GM12878 (cell line): Measurements from ENCODE around the gene CYP4F8. TPM values are rescaled to one million over a fixed set of nuclear protein-coding genes. Genes with fewer than 3 reads are reported as not detected.
A peak's percentile ranks its signal among the peaks of the same experiment; 100 is the strongest.

Experiments
- ATAC-seq: fragments of 200-7000 bp; cut with Tn5 transposase; 3 replicates; pipeline ENCODE4 v1.9.1; 2020; ENCODE audit warnings: mild to moderate bottlenecking, moderate library complexity
- BruUV-seq: library from RNA; stranded (reverse); fragments of 400-500 nt; replicated peaks from 2 replicates; lab custom pipeline; 2021; lab: Mats Ljungman, UMichigan
- CTCF ChIA-PET: fragments of 300-600 bp; sonication (Branson Sonifier 250); formaldehyde crosslinking; extraction: SDS; loops from one replicate; lab custom pipeline; 2021; ENCODE audit warnings: inconsistent platforms; lab: Yijun Ruan, JAX
- POLR2A ChIA-PET: fragments of 350-600 bp; formaldehyde crosslinking; extraction: SDS; loops from one replicate; lab custom pipeline; 2021; ENCODE audit warnings: inconsistent platforms; lab: Charles Lee
- RAD21 ChIA-PET: fragments of 300-600 bp; sonication (Branson Sonifier 250); formaldehyde crosslinking; loops from one replicate; lab custom pipeline; 2023; ENCODE audit warnings: antibody characterized with exemption; ENCODE audit not compliant: unreplicated experiment; lab: Charles Lee
- SMC1A ChIA-PET: fragments of 300-600 bp; sonication (Branson Sonifier 250); formaldehyde crosslinking; loops from one replicate; lab custom pipeline; 2023; ENCODE audit not compliant: unreplicated experiment, uncharacterized antibody; lab: Charles Lee
- DNase-seq: peaks from one replicate; pipeline ENCODE4 v3.0.0-alpha.2; 2011; ENCODE audit warnings: low read depth, low spot score
- FAIRE-seq: peaks from 3 replicates; lab custom pipeline; 2011; peaks lifted over from hg19 to GRCh38; lab: Jason Lieb, UNC
- H2AFZ ChIP-seq: 2 replicates; pipeline ENCODE4 v1.6.0; 2011; ENCODE audit warnings: low read depth, low read length, control low read depth; ENCODE audit not compliant: control insufficient read depth
- H3K27ac ChIP-seq: 2 replicates; pipeline ENCODE4 v1.5.1; 2011; ENCODE audit warnings: control low read depth; ENCODE audit not compliant: control insufficient read depth, insufficient read depth
- H3K27me3 ChIP-seq, 2 experiments: replicated peaks in 1 of 2; 2 replicates each; pipeline versions ENCODE4 v1.6.0 to v1.6.1; 2011; ENCODE audit warnings: low read length in 1 of 2; ENCODE audit not compliant: control insufficient read depth in 2 of 2, insufficient read depth in 2 of 2
- H3K36me3 ChIP-seq, 2 experiments: 2 replicates each; pipeline ENCODE4 v1.5.1; 2011; ENCODE audit warnings: low read length in 1 of 2; ENCODE audit not compliant: control insufficient read depth in 2 of 2, insufficient read depth in 2 of 2
- H3K4me1 ChIP-seq: 2 replicates; pipeline ENCODE4 v1.6.1; 2011; ENCODE audit warnings: mild to moderate bottlenecking, low read length, moderate library complexity, mixed read lengths; ENCODE audit not compliant: control insufficient read depth, insufficient read depth
- H3K4me2 ChIP-seq: 2 replicates; pipeline ENCODE4 v1.6.0; 2011; ENCODE audit warnings: control low read depth; ENCODE audit not compliant: control insufficient read depth, insufficient read depth
- H3K4me3 ChIP-seq: fragments of 200-600 bp; sonication (generic); 2 replicates; pipeline ENCODE4 v1.5.1; 2016
- H3K79me2 ChIP-seq: 2 replicates; pipeline ENCODE4 v1.6.0; 2011; ENCODE audit warnings: low read length; ENCODE audit not compliant: control insufficient read depth, insufficient read depth
- H3K9ac ChIP-seq: 2 replicates; pipeline ENCODE4 v1.8.0; 2011; ENCODE audit warnings: low read length, control low read depth, mixed read lengths; ENCODE audit not compliant: control insufficient read depth, insufficient read depth
- H3K9me3 ChIP-seq: replicated peaks from 3 replicates; pipeline ENCODE4 v1.5.1; 2011; ENCODE audit warnings: mild to moderate bottlenecking, low read length; ENCODE audit not compliant: control insufficient read depth, insufficient read depth
- H4K20me1 ChIP-seq: 2 replicates; pipeline ENCODE4 v1.6.0; 2011; ENCODE audit not compliant: control insufficient read depth, insufficient read depth
- CEBPB ChIP-seq, 2 experiments: fragments of 150-350 bp in 1 of 2; IDR thresholded peaks; 2 replicates each; pipeline ENCODE4 v1.6.1; 2012 to 2014; ENCODE audit warnings: low read depth in 2 of 2, low read length in 2 of 2, borderline replicate concordance in 1 of 2, inconsistent platforms in 1 of 2
- FOXK2 ChIP-seq: fragments of 450-650 bp; IDR thresholded peaks from 2 replicates; pipeline ENCODE4 v1.6.1; 2017; ENCODE audit warnings: mild to moderate bottlenecking, moderate library complexity
- KAT2A ChIP-seq: conservative IDR thresholded peaks from 2 replicates; pipeline ENCODE4 v1.6.1; 2011; ENCODE audit warnings: low read depth, low read length; ENCODE audit not compliant: control insufficient read depth
- POU2F2 ChIP-seq: IDR thresholded peaks from 3 replicates; pipeline ENCODE4 v1.6.1; 2011; ENCODE audit warnings: low read depth, mild to moderate bottlenecking, low read length, borderline replicate concordance
- RBBP5 ChIP-seq: fragments of 200-600 bp; sonication (generic); conservative IDR thresholded peaks from 2 replicates; pipeline ENCODE4 v1.6.1; 2016
- TCF7 ChIP-seq: IDR thresholded peaks from 2 replicates; pipeline ENCODE4 v1.6.1; 2014; ENCODE audit warnings: antibody characterized with exemption, borderline replicate concordance
- ZNF622 ChIP-seq: fragments of 450-650 bp; IDR thresholded peaks from 2 replicates; pipeline ENCODE4 v1.6.1; 2017; ENCODE audit warnings: mild to moderate bottlenecking, inconsistent platforms
- WGBS: methylation state at CpG from one replicate; pipeline ENCODE4 v1.1.6; 2016; ENCODE audit warnings: low lambda C conversion rate; ENCODE audit not compliant: insufficient replicate concordance, insufficient coverage; ENCODE audit errors: missing lambda C conversion rate; 5-methylcytosine and 5-hydroxymethylcytosine counted together
- in situ Hi-C: fragments of 300-500 bp; cut with MboI; formaldehyde crosslinking; loops from 9 replicates; pipeline ENCODE4 v1.14.3; 2018; ENCODE audit warnings: mixed read lengths
- intact Hi-C: fragments of 100-400 bp; cut with micrococcal nuclease; formaldehyde crosslinking; loops from one replicate; pipeline ENCODE4 v1.14.2; 2022; ENCODE audit not compliant: unreplicated experiment
- polyA plus RNA-seq, 11 experiments: library from polyadenylated mRNA; depleted of rRNA in 4 of 11; unstranded in 6 of 11; stranded (reverse) in 5 of 11; fragments of >200 nt; fragmentation: Nextera tagmentation in 4 of 11; fragmentation: Illumina TruSeq in 1 of 11; extraction: Ambion mirVana in 4 of 11; extraction: Trizol in 1 of 11; gene quantifications; 1 replicate in 1 of 11; 2 replicates in 10 of 11; pipeline versions ENCODE4 v1.2.1 to v1.2.3, GENCODE V29; 2011 to 2016; ENCODE audit warnings: inconsistent platforms in 2 of 11, missing spikeins in 2 of 11, low read depth in 1 of 11
- total RNA-seq, 4 experiments: library from RNA; depleted of rRNA in 3 of 4; stranded (reverse); fragments of >200 nt in 3 of 4; fragmentation: Illumina TruSeq in 1 of 4; extraction: Trizol in 1 of 4; gene quantifications; 2 replicates each; pipeline versions ENCODE4 v1.2.1 to v1.2.3, GENCODE V29; 2013 to 2021
- TF ChIP-seq, protein P1 (sequence below): IDR thresholded peaks from 2 replicates; pipeline ENCODE4 v1.6.1; 2012; ENCODE audit warnings: mild to moderate bottlenecking, low read depth, low read length
- TF ChIP-seq, protein P2 (sequence below): fragments of 450-650 bp; IDR thresholded peaks from 2 replicates; pipeline ENCODE4 v1.6.1; 2018; ENCODE audit warnings: mild to moderate bottlenecking, low read depth, moderate library complexity; ENCODE audit not compliant: partially characterized antibody
- TF ChIP-seq, protein P3 (sequence below): IDR thresholded peaks from 2 replicates; pipeline ENCODE4 v1.6.1; 2012; ENCODE audit warnings: low read length, inconsistent platforms
- TF ChIP-seq, protein P4 (sequence below): fragments of 450-650 bp; formaldehyde crosslinking; IDR thresholded peaks from 2 replicates; pipeline ENCODE4 v1.5.0; 2022; ENCODE audit warnings: mild to moderate bottlenecking, missing genetic modification characterization

CYP4F8 gene
- total and polyA plus RNA-seq, 10 of the 15 experiments (the other 5 are each of a cell fraction or from before 2014, with no cell fraction given): not detected

DNA sequence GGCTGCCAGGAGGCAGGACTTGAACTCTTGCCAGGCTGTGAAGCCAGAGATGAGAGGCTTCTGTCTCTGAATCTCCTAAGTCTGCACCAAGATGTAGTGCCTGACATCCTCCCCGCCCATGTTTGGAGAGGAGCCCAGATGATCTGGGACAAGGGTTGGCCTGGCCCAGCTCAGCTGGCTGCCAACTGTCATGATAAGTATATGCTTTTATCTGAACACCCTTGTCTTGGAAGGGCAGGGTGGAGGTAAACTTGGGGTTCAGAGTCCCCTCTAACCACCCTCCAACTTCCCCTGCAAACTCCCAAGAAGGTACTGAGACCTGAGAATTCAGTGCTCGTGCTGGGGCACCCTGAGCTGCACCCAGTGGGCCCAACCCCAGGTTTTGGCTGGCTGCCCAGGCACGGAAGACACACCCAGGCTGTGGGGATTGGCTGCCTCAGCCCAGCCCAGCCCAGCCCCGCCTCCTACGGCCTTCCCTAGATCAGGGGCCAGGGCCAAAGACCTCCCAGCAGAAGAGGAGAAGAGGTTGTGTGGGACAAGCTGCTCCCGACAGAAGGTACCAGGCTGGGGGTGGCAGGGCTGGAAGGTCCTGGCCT is 57.7 kb downstream of the CYP4F8 start, which contains the start of gene CYP4F12 (continued):
- TF ChIP-seq, protein P1, sequence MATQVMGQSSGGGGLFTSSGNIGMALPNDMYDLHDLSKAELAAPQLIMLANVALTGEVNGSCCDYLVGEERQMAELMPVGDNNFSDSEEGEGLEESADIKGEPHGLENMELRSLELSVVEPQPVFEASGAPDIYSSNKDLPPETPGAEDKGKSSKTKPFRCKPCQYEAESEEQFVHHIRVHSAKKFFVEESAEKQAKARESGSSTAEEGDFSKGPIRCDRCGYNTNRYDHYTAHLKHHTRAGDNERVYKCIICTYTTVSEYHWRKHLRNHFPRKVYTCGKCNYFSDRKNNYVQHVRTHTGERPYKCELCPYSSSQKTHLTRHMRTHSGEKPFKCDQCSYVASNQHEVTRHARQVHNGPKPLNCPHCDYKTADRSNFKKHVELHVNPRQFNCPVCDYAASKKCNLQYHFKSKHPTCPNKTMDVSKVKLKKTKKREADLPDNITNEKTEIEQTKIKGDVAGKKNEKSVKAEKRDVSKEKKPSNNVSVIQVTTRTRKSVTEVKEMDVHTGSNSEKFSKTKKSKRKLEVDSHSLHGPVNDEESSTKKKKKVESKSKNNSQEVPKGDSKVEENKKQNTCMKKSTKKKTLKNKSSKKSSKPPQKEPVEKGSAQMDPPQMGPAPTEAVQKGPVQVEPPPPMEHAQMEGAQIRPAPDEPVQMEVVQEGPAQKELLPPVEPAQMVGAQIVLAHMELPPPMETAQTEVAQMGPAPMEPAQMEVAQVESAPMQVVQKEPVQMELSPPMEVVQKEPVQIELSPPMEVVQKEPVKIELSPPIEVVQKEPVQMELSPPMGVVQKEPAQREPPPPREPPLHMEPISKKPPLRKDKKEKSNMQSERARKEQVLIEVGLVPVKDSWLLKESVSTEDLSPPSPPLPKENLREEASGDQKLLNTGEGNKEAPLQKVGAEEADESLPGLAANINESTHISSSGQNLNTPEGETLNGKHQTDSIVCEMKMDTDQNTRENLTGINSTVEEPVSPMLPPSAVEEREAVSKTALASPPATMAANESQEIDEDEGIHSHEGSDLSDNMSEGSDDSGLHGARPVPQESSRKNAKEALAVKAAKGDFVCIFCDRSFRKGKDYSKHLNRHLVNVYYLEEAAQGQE: no peak
- TF ChIP-seq, all 136 proteins: peak for 0

DNA sequence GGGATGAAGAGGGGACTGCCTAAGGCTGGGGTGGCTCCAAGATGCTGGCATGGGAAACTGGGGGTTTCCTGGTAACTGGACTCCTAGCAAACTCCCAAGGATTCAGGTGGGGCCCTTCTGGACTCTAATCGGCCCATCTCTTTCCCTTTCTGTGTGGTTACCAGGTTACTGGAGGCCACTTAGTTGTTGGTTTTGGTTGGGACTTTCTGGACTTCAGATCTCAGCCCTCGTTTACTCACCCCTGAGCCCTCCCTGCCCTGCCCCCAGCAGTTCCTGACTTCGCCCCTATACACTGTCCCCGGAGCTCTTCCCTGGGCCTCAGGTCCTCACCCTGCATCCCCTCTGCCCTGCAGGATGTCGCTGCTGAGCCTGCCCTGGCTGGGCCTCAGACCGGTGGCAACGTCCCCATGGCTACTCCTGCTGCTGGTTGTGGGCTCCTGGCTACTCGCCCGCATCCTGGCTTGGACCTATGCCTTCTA is 58.2 kb downstream of the CYP4F8 start:
- Histone ChIP-seq H3K36me3 (no peaks in the 10 kb centered on the region), H3K9ac (no peak overlapping the region), H3K9me3 (no peaks in the 10 kb centered on the region), H3K27me3 (no peaks in the 10 kb centered on the region), H3K4me1 (no peaks in the 10 kb centered on the region), H3K4me3 (no peak overlapping the region), H4K20me1 (no peaks in the 10 kb centered on the region), H3K79me2 (no peaks in the 10 kb centered on the region), H3K4me2 (no peak overlapping the region), H3K27ac (no peak overlapping the region), H2AFZ (no peak overlapping the region)
- DNase-seq: no peak
- peak; percentile 54 for ATAC-seq
- WGBS: 20% methylated on average over 9 of the region's 9 CpGs
- intact Hi-C loops: no loop called here
- SMC1A ChIA-PET: no interaction called here
- POLR2A ChIA-PET: no interaction called here
- CTCF ChIA-PET: no interaction called here
- FAIRE-seq: no peak
- no TSS peak for BruUV-seq
- in situ Hi-C loops: loop anchor here (5.0 kb wide), 1 partner anchor 104 kb away; no protein-coding TSS in a partner anchor
- RAD21 ChIA-PET: no interaction called here
- TF ChIP-seq FOXK2: no peak
- TF ChIP-seq, protein P2, sequence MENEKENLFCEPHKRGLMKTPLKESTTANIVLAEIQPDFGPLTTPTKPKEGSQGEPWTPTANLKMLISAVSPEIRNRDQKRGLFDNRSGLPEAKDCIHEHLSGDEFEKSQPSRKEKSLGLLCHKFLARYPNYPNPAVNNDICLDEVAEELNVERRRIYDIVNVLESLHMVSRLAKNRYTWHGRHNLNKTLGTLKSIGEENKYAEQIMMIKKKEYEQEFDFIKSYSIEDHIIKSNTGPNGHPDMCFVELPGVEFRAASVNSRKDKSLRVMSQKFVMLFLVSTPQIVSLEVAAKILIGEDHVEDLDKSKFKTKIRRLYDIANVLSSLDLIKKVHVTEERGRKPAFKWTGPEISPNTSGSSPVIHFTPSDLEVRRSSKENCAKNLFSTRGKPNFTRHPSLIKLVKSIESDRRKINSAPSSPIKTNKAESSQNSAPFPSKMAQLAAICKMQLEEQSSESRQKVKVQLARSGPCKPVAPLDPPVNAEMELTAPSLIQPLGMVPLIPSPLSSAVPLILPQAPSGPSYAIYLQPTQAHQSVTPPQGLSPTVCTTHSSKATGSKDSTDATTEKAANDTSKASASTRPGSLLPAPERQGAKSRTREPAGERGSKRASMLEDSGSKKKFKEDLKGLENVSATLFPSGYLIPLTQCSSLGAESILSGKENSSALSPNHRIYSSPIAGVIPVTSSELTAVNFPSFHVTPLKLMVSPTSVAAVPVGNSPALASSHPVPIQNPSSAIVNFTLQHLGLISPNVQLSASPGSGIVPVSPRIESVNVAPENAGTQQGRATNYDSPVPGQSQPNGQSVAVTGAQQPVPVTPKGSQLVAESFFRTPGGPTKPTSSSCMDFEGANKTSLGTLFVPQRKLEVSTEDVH: no peak
- TF ChIP-seq, protein P3, sequence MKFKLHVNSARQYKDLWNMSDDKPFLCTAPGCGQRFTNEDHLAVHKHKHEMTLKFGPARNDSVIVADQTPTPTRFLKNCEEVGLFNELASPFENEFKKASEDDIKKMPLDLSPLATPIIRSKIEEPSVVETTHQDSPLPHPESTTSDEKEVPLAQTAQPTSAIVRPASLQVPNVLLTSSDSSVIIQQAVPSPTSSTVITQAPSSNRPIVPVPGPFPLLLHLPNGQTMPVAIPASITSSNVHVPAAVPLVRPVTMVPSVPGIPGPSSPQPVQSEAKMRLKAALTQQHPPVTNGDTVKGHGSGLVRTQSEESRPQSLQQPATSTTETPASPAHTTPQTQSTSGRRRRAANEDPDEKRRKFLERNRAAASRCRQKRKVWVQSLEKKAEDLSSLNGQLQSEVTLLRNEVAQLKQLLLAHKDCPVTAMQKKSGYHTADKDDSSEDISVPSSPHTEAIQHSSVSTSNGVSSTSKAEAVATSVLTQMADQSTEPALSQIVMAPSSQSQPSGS: no peak
- no peak for TF ChIP-seq CEBPB (IDR thresholded peaks at IDR 0.05; ENCODE audit: borderline replicate concordance in 1 of 2, low read depth in 2 of 2, low read length in 2 of 2)
- no peak for TF ChIP-seq POU2F2
- no peak for TF ChIP-seq RBBP5
- no peak for TF ChIP-seq KAT2A
- TF ChIP-seq ZNF622: no peak
- TF ChIP-seq TCF7: no peak
- TF ChIP-seq, protein P4, sequence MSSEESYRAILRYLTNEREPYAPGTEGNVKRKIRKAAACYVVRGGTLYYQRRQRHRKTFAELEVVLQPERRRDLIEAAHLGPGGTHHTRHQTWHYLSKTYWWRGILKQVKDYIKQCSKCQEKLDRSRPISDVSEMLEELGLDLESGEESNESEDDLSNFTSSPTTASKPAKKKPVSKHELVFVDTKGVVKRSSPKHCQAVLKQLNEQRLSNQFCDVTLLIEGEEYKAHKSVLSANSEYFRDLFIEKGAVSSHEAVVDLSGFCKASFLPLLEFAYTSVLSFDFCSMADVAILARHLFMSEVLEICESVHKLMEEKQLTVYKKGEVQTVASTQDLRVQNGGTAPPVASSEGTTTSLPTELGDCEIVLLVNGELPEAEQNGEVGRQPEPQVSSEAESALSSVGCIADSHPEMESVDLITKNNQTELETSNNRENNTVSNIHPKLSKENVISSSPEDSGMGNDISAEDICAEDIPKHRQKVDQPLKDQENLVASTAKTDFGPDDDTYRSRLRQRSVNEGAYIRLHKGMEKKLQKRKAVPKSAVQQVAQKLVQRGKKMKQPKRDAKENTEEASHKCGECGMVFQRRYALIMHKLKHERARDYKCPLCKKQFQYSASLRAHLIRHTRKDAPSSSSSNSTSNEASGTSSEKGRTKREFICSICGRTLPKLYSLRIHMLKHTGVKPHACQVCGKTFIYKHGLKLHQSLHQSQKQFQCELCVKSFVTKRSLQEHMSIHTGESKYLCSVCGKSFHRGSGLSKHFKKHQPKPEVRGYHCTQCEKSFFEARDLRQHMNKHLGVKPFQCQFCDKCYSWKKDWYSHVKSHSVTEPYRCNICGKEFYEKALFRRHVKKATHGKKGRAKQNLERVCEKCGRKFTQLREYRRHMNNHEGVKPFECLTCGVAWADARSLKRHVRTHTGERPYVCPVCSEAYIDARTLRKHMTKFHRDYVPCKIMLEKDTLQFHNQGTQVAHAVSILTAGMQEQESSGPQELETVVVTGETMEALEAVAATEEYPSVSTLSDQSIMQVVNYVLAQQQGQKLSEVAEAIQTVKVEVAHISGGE (CRISPR knock-in tag): no peak
